Activated CD4-positive, alpha-beta T cell treated with anti-CD3 and anti-CD28 coated beads, Interleukin-2, amount 10 ng/mL, durations not matched to agents 24 days and 14 days (primary cell): Measurements from ENCODE around the gene WNT10A. TPM values are rescaled to one million over a fixed set of nuclear protein-coding genes. Genes with fewer than 3 reads are reported as not detected.
A peak's percentile ranks its signal among the peaks of the same experiment; 100 is the strongest.
"Not testable (repeated sequence)": the region's sequence is repeated elsewhere in the genome, so short reads cannot be mapped to it uniquely, and the experiment has no call there.

Experiments
- DNase-seq: peaks from one replicate; pipeline ENCODE4 v3.0.0; 2022
- H3K27ac Mint-ChIP-seq: one replicate; pipeline ENCODE4 v1.8.0; 2022; ENCODE audit warnings: mild to moderate bottlenecking, mixed read lengths
- H3K27me3 Mint-ChIP-seq: one replicate; pipeline ENCODE4 v1.8.0; 2022; ENCODE audit warnings: mixed read lengths
- H3K36me3 Mint-ChIP-seq: one replicate; pipeline ENCODE4 v1.8.0; 2022; ENCODE audit warnings: low read depth, mild to moderate bottlenecking, mixed read lengths
- H3K4me1 Mint-ChIP-seq: one replicate; pipeline ENCODE4 v1.8.0; 2021; ENCODE audit warnings: mixed read lengths
- H3K4me3 Mint-ChIP-seq: one replicate; pipeline ENCODE4 v1.8.0; 2022; ENCODE audit warnings: mild to moderate bottlenecking, moderate library complexity, mixed read lengths
- H3K9me3 Mint-ChIP-seq: one replicate; pipeline ENCODE4 v1.8.0; 2021; ENCODE audit warnings: mixed read lengths
- intact Hi-C: fragments of 100-400 bp; cut with micrococcal nuclease; formaldehyde crosslinking; loops from one replicate; pipeline ENCODE4 v1.15.1; 2023
- total RNA-seq: library from RNA; stranded (reverse); gene quantifications from 2 replicates; pipeline ENCODE4 v1.2.3, GENCODE V29; 2022

WNT10A gene
- total RNA-seq, result 0.12 and 0.28 TPM in 2 replicates

DNA sequence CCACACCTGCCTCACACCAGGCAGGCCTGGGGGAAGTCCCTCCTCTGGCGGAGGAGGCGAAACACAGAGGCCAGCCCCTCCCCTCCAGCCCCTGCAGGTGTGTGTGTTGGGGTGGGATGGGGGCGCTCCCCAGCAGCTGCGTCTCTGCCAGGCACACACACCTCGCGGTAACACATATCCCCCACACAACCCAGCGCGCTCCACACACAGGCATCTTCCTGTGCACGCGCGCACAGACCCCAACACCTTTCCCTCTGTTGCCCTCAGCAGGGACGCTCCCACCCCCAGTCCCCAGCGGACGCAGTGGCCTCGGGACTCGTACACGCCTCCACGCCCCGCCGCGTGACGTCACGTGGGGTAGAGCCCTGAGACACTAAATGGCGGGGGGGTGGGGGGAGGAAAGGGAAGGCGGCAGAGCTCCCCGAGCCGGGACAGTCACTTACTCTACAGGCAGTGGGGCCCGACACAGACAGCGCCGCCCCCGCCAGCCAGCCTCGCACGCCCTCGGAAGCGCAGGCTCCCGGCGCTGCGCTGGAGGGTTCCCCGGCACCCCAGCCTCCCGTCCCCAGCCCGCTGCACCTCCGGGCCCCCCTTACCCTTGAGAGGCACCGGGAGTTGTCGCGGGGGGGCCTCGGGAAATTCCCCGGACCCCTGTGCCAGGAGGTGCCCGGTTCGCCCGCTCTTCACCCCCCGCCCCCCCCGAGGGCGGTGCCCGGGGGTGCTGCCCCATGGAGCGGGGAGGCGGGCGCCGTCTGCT, at the start of gene WNT10A:
TSS of gene WNT10A (plus strand) at position 751 of the 757 bp plus-strand sequence. CDS start 144 bp downstream, outside the sequence.
- Mint-ChIP-seq H3K27me3 (peaks cover 73% of the 10 kb centered on the region), H3K4me3 (peak within 1 kb of the TSS; percentile 83), H3K4me1 (peaks cover 36% of the 10 kb centered on the region), H3K27ac (peak within 1 kb of the TSS; percentile 40), H3K9me3 (no peaks in the 10 kb centered on the region), H3K36me3 (no peaks in the 10 kb centered on the region)
- intact Hi-C loops, result no loop called here
- DNase-seq, result peak; percentile 83

DNA sequence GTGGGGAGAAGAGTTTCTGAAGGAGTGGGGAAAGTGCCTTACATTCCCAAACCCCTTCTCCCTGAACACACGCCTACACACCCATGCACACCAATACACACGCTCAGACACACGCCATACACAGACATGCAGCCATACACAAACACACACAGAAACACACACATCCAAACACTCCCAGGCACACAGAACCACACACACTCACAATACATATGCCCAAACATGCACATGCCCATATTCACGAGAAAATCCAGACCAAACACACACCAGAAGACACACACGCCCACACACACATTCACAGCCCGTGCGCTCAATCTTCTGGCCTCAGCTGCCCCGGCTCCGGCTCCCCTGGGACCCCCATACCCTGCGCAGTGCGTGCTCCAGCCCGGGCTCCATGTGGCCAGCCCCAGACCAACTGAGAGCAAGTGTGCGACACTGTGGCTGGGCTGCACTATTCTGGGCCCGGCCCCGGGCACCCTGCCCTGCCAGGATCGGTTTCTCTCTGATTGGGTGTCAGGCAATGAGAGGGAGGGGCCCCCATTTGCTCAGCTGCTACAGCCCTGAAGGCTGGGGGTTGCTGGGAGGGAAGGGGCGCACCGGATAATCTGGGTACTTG, 49.2 kb upstream of the WNT10A start, which contains the start of gene PRKAG3:
TSS of gene PRKAG3 (minus strand) at position 426 of the 613 bp plus-strand sequence.
- intact Hi-C loops, result no loop called here
- H3K36me3 Mint-ChIP-seq, result no peaks in the 10 kb centered on the region
- peaks cover 20% of the 10 kb centered on the region for H3K27me3 Mint-ChIP-seq
- H3K4me1 Mint-ChIP-seq, result no peaks in the 10 kb centered on the region
- H3K27ac Mint-ChIP-seq, result no peak within 1 kb of the TSS
- no peak for DNase-seq
- H3K4me3 Mint-ChIP-seq, result no peak within 1 kb of the TSS
- H3K9me3 Mint-ChIP-seq, result no peaks in the 10 kb centered on the region

DNA sequence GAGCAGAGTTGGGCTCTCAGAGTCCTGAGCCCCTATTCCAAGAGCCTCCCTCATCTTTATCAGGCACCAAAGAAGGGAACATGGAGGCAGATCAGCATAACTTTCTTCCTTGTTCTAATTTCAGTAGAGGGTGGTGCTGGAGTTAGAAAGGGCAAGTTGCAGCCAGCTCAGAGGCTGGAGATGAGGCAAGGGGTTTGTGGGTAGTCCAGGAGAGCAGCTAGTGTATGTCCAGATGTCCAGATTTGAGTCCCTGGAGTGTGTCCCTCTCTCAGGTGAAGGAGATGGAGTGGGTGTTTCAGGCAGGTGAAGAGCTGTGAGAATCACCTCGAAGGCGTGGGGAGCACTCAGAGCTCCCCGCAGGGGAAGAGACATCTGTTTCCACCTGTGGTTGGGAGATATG, 48.6 kb upstream of the WNT10A start:
- H3K27ac Mint-ChIP-seq, result no peak overlapping the region
- no peaks in the 10 kb centered on the region for H3K36me3 Mint-ChIP-seq
- H3K4me1 Mint-ChIP-seq, result no peaks in the 10 kb centered on the region
- no peak overlapping the region for H3K4me3 Mint-ChIP-seq
- intact Hi-C loops, result no loop called here
- peaks cover 22% of the 10 kb centered on the region for H3K27me3 Mint-ChIP-seq
- H3K9me3 Mint-ChIP-seq, result no peaks in the 10 kb centered on the region
- DNase-seq, result no peak

DNA sequence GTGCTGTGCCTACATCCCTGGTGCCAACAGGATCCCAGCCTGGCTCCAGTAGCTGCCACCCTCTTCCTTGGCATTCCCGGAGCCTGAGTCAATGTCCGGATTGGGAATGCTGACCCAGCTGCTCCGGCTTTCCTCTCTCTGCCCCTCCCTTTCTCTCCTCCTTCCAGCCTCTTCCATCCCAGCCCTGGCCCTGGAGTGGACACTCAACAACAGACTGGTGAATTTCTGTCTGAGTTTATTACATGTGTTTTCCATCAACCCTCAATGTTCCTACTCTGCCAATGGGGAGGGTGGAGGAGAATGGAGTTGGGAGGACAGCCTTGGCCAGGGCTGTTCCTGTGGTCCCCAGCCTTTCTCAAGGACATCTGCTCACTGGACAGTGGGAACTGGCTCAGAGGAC, 48.1 kb upstream of the WNT10A start:
- Mint-ChIP-seq H3K36me3 (no peaks in the 10 kb centered on the region), H3K9me3 (no peaks in the 10 kb centered on the region), H3K27me3 (peaks cover 26% of the 10 kb centered on the region), H3K4me1 (no peaks in the 10 kb centered on the region), H3K27ac (no peak overlapping the region), H3K4me3 (no peak overlapping the region)
- intact Hi-C loops, result no loop called here
- DNase-seq, result no peak

DNA sequence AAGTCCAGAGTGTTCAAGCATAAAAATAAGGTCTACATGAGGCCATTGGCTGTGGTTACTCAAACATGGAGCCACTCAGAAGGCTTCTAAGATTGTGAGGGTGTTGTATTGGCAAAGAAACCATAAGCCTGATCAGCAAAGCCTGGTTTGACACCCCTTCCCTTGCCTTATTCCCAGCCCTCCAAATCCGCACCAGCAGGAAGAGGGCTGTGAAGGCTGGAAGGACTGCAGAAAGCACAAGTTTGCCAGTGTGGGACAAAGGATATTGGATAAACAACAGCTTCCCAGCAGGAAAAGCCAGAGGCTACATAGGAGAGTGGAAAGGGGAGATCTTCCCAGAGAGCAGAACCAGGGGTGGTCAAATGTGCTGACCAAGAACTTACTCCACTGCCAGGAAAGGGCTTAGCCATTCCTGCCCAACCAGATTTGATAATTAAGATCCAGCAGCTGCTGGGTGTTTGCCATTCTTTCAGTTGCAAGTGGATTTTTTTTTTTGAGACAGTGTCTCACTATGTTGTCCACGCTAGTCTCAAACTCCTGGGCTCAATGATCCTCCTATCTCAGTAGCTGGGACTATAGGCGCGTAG, 47.5 kb upstream of the WNT10A start:
- intact Hi-C loops, result no loop called here

DNA sequence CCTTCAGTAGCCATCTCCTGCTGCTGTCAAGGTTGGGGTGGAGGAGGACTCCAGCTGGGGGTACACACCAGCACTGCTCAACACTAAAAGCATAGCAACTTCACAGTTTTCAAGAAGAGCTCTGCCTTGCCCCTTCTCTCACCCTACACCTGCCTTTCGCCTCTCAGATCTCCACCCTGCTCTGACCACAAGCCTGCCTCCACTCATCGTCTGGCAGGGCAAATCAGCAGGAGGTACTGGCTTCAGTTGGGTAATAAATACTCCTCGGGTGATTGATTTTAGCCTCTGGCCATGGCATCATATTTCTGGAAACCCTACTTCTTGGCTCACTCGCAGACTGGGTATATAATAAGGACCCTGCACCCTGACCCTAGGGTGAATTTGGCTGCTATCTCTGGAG, 46.0 kb upstream of the WNT10A start:
- Mint-ChIP-seq H3K4me3 (no peak overlapping the region), H3K4me1 (no peaks in the 10 kb centered on the region), H3K9me3 (no peaks in the 10 kb centered on the region), H3K27me3 (peaks cover 38% of the 10 kb centered on the region), H3K36me3 (no peaks in the 10 kb centered on the region), H3K27ac (no peak overlapping the region)
- DNase-seq, result no peak
- intact Hi-C loops, result no loop called here

More for the DNA sequence above, 47.5 kb upstream of the WNT10A start:
- peaks cover 30% of the 10 kb centered on the region for H3K27me3 Mint-ChIP-seq
- no peak overlapping the region for H3K27ac Mint-ChIP-seq
- no peak for DNase-seq
- H3K4me3 Mint-ChIP-seq, result no peak overlapping the region
- no peaks in the 10 kb centered on the region for H3K36me3 Mint-ChIP-seq
- no peaks in the 10 kb centered on the region for H3K9me3 Mint-ChIP-seq
- H3K4me1 Mint-ChIP-seq, result no peaks in the 10 kb centered on the region

DNA sequence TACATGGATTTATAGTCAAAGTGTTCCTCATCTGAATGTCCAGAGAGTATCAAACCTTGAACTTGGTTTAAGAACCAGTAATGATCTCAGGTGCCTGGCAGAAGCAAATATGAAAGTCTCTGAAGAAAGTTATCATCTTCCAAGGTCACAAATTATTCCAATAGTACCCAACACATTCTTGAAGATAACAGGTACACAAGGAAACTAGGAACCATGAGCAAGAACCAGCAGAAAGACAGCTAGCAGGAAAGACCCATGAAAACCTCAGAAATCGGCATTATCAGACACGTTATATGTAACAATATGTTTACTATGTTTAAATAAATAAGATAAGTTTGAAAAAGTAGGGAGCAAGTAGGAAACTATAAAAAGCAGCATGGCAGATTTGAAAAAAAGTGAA, 43.2 kb upstream of the WNT10A start:
- DNase-seq, result no peak
- H3K4me3 Mint-ChIP-seq, result no peak overlapping the region
- H3K9me3 Mint-ChIP-seq, result no peaks in the 10 kb centered on the region
- H3K36me3 Mint-ChIP-seq, result no peaks in the 10 kb centered on the region
- intact Hi-C loops, result no loop called here
- H3K27ac Mint-ChIP-seq, result no peak overlapping the region
- H3K4me1 Mint-ChIP-seq, result no peaks in the 10 kb centered on the region
- peaks cover 36% of the 10 kb centered on the region for H3K27me3 Mint-ChIP-seq

DNA sequence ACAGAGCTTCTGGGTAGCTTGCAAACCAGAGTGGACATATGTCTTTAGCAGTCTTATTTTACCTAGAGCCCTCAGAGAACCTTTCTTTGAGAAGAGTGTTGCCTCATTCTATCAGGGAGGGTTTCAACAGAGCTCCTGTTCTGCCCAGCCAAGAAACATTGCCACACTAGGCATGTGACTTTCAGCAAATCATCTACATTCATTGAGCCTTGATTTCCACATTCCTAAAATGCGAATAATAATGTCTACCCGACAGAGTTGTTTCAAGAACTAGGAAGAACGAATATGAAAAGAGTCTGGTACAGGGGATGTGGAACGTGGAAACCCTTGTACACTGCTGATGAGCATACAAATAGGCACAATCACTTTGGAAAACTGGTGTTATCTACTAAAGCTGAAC, 41.2 kb upstream of the WNT10A start:
- peaks cover 33% of the 10 kb centered on the region for H3K27me3 Mint-ChIP-seq
- no peak for DNase-seq
- H3K27ac Mint-ChIP-seq, result no peak overlapping the region
- intact Hi-C loops, result no loop called here
- no peaks in the 10 kb centered on the region for H3K9me3 Mint-ChIP-seq
- no peaks in the 10 kb centered on the region for H3K36me3 Mint-ChIP-seq
- no peak overlapping the region for H3K4me3 Mint-ChIP-seq
- no peaks in the 10 kb centered on the region for H3K4me1 Mint-ChIP-seq

DNA sequence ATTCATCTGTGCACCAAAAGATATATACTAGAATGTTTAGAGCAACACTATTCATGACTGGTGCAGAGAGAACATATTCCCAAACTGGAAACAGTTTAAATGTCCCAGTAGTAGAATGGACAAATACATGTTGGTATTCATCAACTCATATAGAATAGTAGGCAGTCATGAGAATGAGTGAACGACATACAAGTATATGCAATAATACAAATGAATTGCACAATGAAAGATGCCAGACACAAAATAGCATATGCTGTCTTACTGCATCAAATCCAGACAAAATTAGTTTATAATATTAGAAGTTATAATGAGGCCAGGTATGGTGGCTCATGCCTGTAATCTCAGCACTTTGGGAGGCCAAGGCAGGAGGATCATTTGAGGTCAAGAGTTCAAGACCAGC, 40.8 kb upstream of the WNT10A start:
- Mint-ChIP-seq H3K9me3 (no peaks in the 10 kb centered on the region), H3K4me3 (no peak overlapping the region), H3K27me3 (peaks cover 28% of the 10 kb centered on the region), H3K36me3 (no peaks in the 10 kb centered on the region), H3K27ac (no peak overlapping the region), H3K4me1 (no peaks in the 10 kb centered on the region)
- no peak for DNase-seq
- intact Hi-C loops, result no loop called here

DNA sequence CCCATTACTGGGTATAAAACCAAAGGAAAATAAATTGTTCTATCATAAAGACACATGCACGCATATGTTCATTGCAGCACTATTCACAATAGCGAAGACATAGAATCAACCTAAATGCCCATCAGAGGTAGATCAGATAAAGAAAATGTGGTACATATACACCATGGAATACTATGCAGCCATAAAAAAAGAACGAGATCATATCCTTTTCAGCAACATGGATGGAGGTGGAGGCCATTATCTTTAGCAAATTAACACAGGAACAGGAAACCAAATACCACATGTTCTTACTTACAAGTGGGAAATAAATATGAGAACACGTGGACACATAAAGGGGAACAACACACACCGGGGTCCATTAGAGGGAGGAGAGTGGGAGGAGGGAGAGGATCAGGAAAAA, 36.3 kb upstream of the WNT10A start:
- H3K4me1 Mint-ChIP-seq, H3K36me3 Mint-ChIP-seq, H3K27ac Mint-ChIP-seq, H3K4me3 Mint-ChIP-seq, DNase-seq, intact Hi-C loops, H3K9me3 Mint-ChIP-seq, H3K27me3 Mint-ChIP-seq: not testable (repeated sequence)

DNA sequence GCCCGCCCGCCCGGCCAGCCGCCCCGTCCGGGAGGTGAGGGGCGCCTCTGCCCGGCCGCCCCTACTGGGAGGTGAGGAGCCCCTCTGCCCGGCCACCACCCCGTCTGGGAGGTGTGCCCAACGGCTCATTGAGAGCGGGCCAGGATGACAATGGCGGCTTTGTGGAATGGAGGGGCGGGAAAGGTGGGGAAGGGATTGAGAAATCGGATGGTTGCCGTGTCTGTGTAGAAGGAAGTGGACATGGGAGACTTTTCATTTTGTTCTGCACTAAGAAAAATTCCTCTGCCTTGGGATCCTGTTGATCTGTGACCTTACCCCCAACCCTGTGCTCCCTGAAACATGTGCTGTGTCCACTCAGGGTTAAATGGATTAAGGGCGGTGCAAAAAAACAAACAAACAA, 33.7 kb upstream of the WNT10A start:
- not testable (repeated sequence) for H3K4me1 Mint-ChIP-seq, H3K27me3 Mint-ChIP-seq, H3K4me3 Mint-ChIP-seq, H3K36me3 Mint-ChIP-seq, H3K27ac Mint-ChIP-seq, H3K9me3 Mint-ChIP-seq, DNase-seq
- intact Hi-C loops, result loop anchor here (1.0 to 5.0 kb wide), 4 partner anchors 119 to 188 kb away; partner anchors contain the start of genes BCS1L, TTLL4 and ZNF142

DNA sequence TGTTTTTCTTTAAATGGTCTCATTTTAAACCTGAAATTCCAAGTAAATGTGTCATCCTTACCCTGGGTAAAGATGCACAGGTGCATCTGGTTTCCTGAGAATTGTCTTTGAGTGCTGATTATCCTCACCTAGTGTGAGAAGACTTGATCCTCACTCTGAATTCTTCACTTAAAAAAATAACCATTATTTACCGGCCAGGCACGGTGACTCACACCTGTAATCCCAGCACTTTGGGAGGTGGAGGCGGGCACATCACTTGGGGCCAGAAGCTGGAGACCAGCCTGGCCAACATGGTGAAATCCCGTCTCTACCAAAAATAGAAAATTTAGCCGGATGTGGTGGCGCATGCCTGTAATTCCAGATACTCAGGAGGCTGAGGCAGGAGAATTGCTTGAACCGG, 30.9 kb upstream of the WNT10A start:
- Mint-ChIP-seq H3K27me3 (peaks cover 28% of the 10 kb centered on the region), H3K4me3 (no peak overlapping the region), H3K4me1 (peaks cover 8% of the 10 kb centered on the region), H3K36me3 (no peaks in the 10 kb centered on the region), H3K27ac (no peak overlapping the region), H3K9me3 (no peaks in the 10 kb centered on the region)
- intact Hi-C loops, result loop anchor here (5.0 kb wide), 2 partner anchors 128 to 137 kb away; partner anchors contain the start of gene TTLL4
- no peak for DNase-seq

DNA sequence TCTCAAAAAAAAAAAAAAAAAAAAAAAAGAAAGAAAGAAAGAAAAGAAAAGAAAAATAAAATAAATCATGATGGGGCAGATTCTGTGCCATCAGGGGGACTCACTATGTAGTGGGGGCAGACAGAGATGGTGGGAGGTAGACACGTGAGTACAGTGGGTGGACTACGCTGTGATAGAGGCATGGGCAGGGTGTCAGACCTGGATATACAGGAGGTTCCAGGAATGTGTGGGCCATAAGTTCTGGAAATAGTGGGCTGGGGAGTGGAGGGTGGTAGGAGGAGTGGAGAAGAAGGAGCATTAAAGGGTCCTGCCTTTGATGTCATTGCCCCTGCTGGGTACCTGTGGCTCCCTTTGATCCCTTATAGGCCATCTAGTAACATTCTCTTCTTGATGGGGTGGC, 29.9 kb upstream of the WNT10A start:
- no peaks in the 10 kb centered on the region for H3K9me3 Mint-ChIP-seq
- H3K4me1 Mint-ChIP-seq, result peaks cover 8% of the 10 kb centered on the region
- DNase-seq, result no peak
- H3K36me3 Mint-ChIP-seq, result no peaks in the 10 kb centered on the region
- H3K27me3 Mint-ChIP-seq, result peaks cover 39% of the 10 kb centered on the region
- intact Hi-C loops, result loop anchor here (5.0 kb wide), 1 partner anchor 127 kb away; no protein-coding TSS in a partner anchor
- no peak overlapping the region for H3K27ac Mint-ChIP-seq
- no peak overlapping the region for H3K4me3 Mint-ChIP-seq

DNA sequence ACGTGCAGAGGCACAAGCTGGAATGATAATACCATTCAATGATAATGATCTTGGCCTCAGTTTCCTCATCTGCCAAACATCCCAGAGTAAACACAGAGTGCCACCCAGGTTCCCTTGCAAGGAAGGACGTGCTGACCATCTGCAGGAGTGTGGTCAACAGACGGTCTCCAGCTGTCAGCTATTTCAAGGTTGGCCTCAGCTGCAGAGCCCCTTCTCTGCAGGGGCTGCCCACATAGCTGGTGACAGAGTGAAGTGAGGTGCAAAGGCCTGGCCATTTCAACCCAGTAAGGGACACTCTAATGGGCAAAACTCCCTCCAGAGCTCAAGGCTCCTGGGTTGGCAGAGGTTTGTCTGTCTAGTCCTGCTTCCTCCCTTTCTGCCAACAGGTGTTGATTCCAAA, 29.4 kb upstream of the WNT10A start:
- H3K36me3 Mint-ChIP-seq, result no peaks in the 10 kb centered on the region
- H3K9me3 Mint-ChIP-seq, result no peaks in the 10 kb centered on the region
- H3K4me1 Mint-ChIP-seq, result peaks cover 8% of the 10 kb centered on the region
- H3K27ac Mint-ChIP-seq, result no peak overlapping the region
- no peak for DNase-seq
- intact Hi-C loops, result loop anchor here (5.0 kb wide), 1 partner anchor 126 kb away; no protein-coding TSS in a partner anchor
- no peak overlapping the region for H3K4me3 Mint-ChIP-seq
- peaks cover 44% of the 10 kb centered on the region for H3K27me3 Mint-ChIP-seq
